HepG2 (cell line): ENCODE results near the gene PRKACA. TPM values are rescaled to one million over a fixed set of nuclear protein-coding genes. Genes with fewer than 3 reads are reported as not detected.

Experiments
- AHDC1 ChIP-seq: sonication (generic); formaldehyde crosslinking; IDR thresholded peaks from 2 replicates; pipeline ENCODE4 v1.5.1; 2020; ENCODE audit warnings: mild to moderate bottlenecking, missing genetic modification reagents, borderline replicate concordance
- ATF3 ChIP-seq: sonication (generic); formaldehyde crosslinking; IDR thresholded peaks from 2 replicates; pipeline ENCODE4 v1.4.0; 2020; ENCODE audit warnings: missing genetic modification reagents
- HDAC1 ChIP-seq: sonication (generic); formaldehyde crosslinking; IDR thresholded peaks from 2 replicates; pipeline ENCODE4 v1.5.1; 2020; ENCODE audit warnings: mild to moderate bottlenecking, missing genetic modification reagents
- HNRNPL ChIP-seq: fragments of 200-400 bp; formaldehyde crosslinking; IDR thresholded peaks from 2 replicates; pipeline ENCODE4 v1.6.1; 2017; ENCODE audit warnings: mild to moderate bottlenecking, low read depth, low read length
- HOMEZ ChIP-seq: IDR thresholded peaks from 2 replicates; pipeline ENCODE4 v1.6.1; 2016; ENCODE audit warnings: low read depth
- JDP2 ChIP-seq: sonication (generic); formaldehyde crosslinking; IDR thresholded peaks from 2 replicates; pipeline ENCODE4 v1.8.1; 2022; ENCODE audit warnings: missing genetic modification reagents, borderline replicate concordance
- KDM5A ChIP-seq: fragments of 200-600 bp; sonication (generic); IDR thresholded peaks from 2 replicates; pipeline ENCODE4 v1.7.0; 2018; ENCODE audit warnings: antibody characterized with exemption, mild to moderate bottlenecking, low read length, borderline replicate concordance
- ZBTB40 ChIP-seq, 2 experiments: fragments of 450-650 bp in 1 of 2; sonication (generic) in 1 of 2; formaldehyde crosslinking in 1 of 2; IDR thresholded peaks; 2 replicates each; pipeline versions ENCODE4 v1.6.1 to v1.8.0; 2016 to 2022; ENCODE audit warnings: antibody characterized with exemption in 1 of 2, mild to moderate bottlenecking in 1 of 2, missing genetic modification reagents in 1 of 2
- ZFY ChIP-seq: sonication (generic); formaldehyde crosslinking; IDR thresholded peaks from 2 replicates; pipeline ENCODE4 v1.4.0; 2020; ENCODE audit warnings: missing genetic modification reagents
- ZNF235 ChIP-seq: sonication (generic); formaldehyde crosslinking; IDR thresholded peaks from 2 replicates; pipeline ENCODE4 v1.8.1; 2023; ENCODE audit warnings: mild to moderate bottlenecking, missing genetic modification reagents, borderline replicate concordance
- ZNF746 ChIP-seq: sonication (generic); formaldehyde crosslinking; IDR thresholded peaks from 2 replicates; pipeline ENCODE4 v1.8.0; 2022; ENCODE audit warnings: mild to moderate bottlenecking, missing genetic modification reagents
- polyA plus RNA-seq, 8 experiments: library from polyadenylated mRNA; depleted of rRNA in 3 of 8; stranded (reverse) in 7 of 8; unstranded in 1 of 8; fragments of >200 nt; fragmentation: Illumina TruSeq in 4 of 8; extraction: Trizol in 4 of 8; gene quantifications; 2 replicates each; pipeline versions ENCODE4 v1.2.1 to v1.2.3, GENCODE V29; 2011 to 2016; ENCODE audit warnings: low read depth in 4 of 8, missing spikeins in 1 of 8, mixed read lengths in 1 of 8; ENCODE audit not compliant: insufficient read depth in 1 of 8
- total RNA-seq, 5 experiments: library from RNA; depleted of rRNA; stranded (reverse); fragments of >200 nt; fragmentation: Illumina TruSeq; extraction: Trizol; gene quantifications; 2 replicates each; pipeline ENCODE4 v1.2.3, GENCODE V29; 2016; ENCODE audit warnings: low read depth in 1 of 5

PRKACA gene
- total and polyA plus RNA-seq, 2 of the 13 experiments (the other 11 are each of a cell fraction or from before 2014, with no cell fraction given): 11.0 to 18.2 TPM

GRCh38 chr19:14091813-14092462, 25.6 kb downstream of the PRKACA start (continued):
- no peak for TF ChIP-seq HNRNPL
- no peak for TF ChIP-seq ZFY (CRISPR knock-in tag)
- no peak for TF ChIP-seq ATF3 (CRISPR knock-in tag)
- TF ChIP-seq JDP2: no peak
- TF ChIP-seq KDM5A: peak; percentile 19; the same call in 1 of the 2 replicates
- TF ChIP-seq ZBTB40 (IDR thresholded peaks at IDR 0.05): no peak
- TF ChIP-seq ZBTB40 (CRISPR knock-in tag; IDR thresholded peaks at IDR 0.05): peak; percentile 95
- TF ChIP-seq HDAC1: 0 out of 2 replicates have a peak, but pooled peaks have one; percentile 41
- no peak for TF ChIP-seq ZNF235
- TF ChIP-seq ZNF746 (CRISPR knock-in tag): 0 out of 2 replicates have a peak, but pooled peaks have one; percentile 26
- no peak for TF ChIP-seq HOMEZ
- no peak for TF ChIP-seq AHDC1 (CRISPR knock-in tag)
